HCT116 (cell line): ENCODE results near the gene HEATR5A.

Experiments
- ZFX ChIP-seq: fragments of 450-650 bp; IDR thresholded peaks from 2 replicates; pipeline ENCODE4 v1.6.1; 2017
- TF ChIP-seq, protein P1 (sequence below), 3 experiments: fragments of 200-600 bp in 1 of 3; sonication (generic) in 1 of 3; IDR thresholded peaks in 2 of 3; conservative IDR thresholded peaks in 1 of 3; 2 replicates each; pipeline ENCODE4 v1.5.1; 2012 to 2017; ENCODE audit warnings: low read depth in 2 of 3, low read length in 2 of 3, antibody characterized with exemption in 1 of 3, borderline replicate concordance in 1 of 3, control low read depth in 1 of 3, mild to moderate bottlenecking in 1 of 3, mixed read lengths in 1 of 3, mixed run types in 1 of 3, moderate library complexity in 1 of 3; ENCODE audit not compliant: insufficient read depth in 1 of 3

DNA sequence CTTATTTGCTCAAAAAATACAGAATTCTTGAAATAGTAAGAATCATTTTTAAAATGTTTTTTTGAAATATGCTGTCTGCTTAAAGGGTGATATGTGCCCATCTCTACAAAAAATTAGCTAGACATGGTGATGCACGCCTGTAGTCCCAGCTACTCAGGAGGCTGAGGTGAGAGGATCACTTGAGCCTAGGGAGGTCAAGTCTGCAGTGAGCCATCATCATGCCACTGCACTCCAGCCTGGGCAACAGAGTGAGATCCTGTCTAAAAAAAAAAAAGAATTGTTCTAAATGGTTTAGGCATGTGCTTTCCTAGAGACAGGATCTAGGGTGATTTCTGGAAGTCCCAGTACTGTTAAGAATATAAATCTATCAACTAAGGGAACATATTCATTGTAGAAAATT is 137.2 kb downstream of the HEATR5A start:
- no peak for TF ChIP-seq ZFX
- TF ChIP-seq, protein P1, sequence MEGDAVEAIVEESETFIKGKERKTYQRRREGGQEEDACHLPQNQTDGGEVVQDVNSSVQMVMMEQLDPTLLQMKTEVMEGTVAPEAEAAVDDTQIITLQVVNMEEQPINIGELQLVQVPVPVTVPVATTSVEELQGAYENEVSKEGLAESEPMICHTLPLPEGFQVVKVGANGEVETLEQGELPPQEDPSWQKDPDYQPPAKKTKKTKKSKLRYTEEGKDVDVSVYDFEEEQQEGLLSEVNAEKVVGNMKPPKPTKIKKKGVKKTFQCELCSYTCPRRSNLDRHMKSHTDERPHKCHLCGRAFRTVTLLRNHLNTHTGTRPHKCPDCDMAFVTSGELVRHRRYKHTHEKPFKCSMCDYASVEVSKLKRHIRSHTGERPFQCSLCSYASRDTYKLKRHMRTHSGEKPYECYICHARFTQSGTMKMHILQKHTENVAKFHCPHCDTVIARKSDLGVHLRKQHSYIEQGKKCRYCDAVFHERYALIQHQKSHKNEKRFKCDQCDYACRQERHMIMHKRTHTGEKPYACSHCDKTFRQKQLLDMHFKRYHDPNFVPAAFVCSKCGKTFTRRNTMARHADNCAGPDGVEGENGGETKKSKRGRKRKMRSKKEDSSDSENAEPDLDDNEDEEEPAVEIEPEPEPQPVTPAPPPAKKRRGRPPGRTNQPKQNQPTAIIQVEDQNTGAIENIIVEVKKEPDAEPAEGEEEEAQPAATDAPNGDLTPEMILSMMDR (IDR thresholded peaks at IDR 0.05 in 2 of 3, conservative IDR thresholded peaks at IDR 0.05 in 1 of 3; ENCODE audit: borderline replicate concordance in 1 of 3, insufficient read depth in 1 of 3, low read depth in 2 of 3, low read length in 2 of 3): no peak
